Measurements from ENCODE around the gene BTBD6. TPM values are rescaled to one million over a fixed set of nuclear protein-coding genes. Genes with fewer than 3 reads are reported as not detected.

Gene BTBD6
- 24.6 to 44.9 TPM (median 43.5 TPM) in 5 replicates for total RNA-seq (2022; extraction: Qiagen RNA extraction; ENCODE audit: low read depth)

DNA sequence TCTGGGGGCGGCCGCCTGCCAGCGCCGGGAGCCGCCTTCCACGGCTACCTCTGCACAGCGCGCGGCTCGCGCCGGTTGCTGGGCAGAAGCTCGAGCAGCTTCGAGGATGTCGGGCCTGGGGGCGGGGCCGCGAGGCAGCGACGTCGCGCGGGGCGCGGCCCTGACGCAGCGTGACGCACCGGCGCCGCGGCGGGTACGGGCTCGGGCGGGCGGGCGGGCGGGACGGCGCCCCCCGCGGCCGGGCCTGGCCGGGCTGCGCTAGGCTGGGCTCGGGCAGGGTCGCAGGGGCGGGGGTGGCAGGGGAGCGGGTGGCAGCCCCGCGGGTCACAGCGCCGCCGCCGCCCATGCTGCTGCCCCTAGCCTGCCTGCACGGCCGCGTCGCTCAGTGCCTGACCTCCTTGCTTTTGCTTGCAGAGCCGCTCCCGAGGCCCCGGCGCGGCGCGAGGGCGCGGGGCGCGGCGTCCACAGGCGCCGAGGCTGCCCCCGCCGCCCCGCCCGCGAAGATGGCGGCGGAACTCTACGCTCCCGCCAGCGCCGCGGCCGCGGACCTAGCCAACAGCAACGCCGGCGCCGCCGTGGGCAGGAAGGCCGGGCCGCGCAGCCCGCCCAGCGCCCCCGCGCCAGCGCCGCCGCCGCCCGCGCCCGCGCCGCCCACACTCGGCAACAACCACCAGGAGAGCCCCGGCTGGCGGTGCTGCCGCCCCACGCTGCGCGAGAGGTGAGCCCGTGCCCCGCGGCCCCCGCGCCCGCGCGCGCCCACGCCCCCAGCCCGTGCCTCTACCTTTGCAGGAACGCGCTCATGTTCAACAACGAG is at the start of gene BTBD6:
Gene BTBD6, plus strand, starts transcription at position 166 of the 814 bp plus-strand sequence. Its CDS starts 179 bp downstream, at position 345.

Other genes with a start within 250 kb of the BTBD6 start
- 40.5 to 51.9 TPM (median 49.7 TPM) in 5 replicates for gene CDCA4, start 227.4 kb upstream of the BTBD6 start, total RNA-seq (2022; extraction: Qiagen RNA extraction; ENCODE audit: low read depth)
- gene GPR132, start 183.1 kb upstream of the BTBD6 start, total RNA-seq (2022; extraction: Qiagen RNA extraction; ENCODE audit: low read depth) = 0.45 to 1.3 TPM (median 0.53 TPM) in 5 replicates
- 12.6 to 30.0 TPM (median 29.1 TPM) in 5 replicates for gene JAG2, start 79.8 kb upstream of the BTBD6 start, total RNA-seq (2022; extraction: Qiagen RNA extraction; ENCODE audit: low read depth)
- 17.7 to 45.0 TPM (median 39.9 TPM) in 5 replicates for gene NUDT14, start 67.2 kb upstream of the BTBD6 start, total RNA-seq (2022; extraction: Qiagen RNA extraction; ENCODE audit: low read depth)
- gene BRF1, start 52.5 kb downstream of the BTBD6 start, total RNA-seq (2022; extraction: Qiagen RNA extraction; ENCODE audit: low read depth) = 25.4 to 31.1 TPM (median 30.3 TPM) in 5 replicates
- 13.2 to 32.2 TPM (median 27.2 TPM) in 5 replicates for gene PACS2, start 66.2 kb downstream of the BTBD6 start, total RNA-seq (2022; extraction: Qiagen RNA extraction; ENCODE audit: low read depth)
- 0.09 to 0.41 TPM (median 0.28 TPM) in 4 of 5 replicates, not detected in the other for gene TEX22, start 150.0 kb downstream of the BTBD6 start, total RNA-seq (2022; extraction: Qiagen RNA extraction; ENCODE audit: low read depth)
- gene MTA1, start 171.3 kb downstream of the BTBD6 start, total RNA-seq (2022; extraction: Qiagen RNA extraction; ENCODE audit: low read depth) = 46.8 to 93.0 TPM (median 83.4 TPM) in 5 replicates
- gene CRIP2, start 226.3 kb downstream of the BTBD6 start, total RNA-seq (2022; extraction: Qiagen RNA extraction; ENCODE audit: low read depth) = 88.9 to 214 TPM (median 186 TPM) in 5 replicates
- gene CRIP1, start 238.4 kb downstream of the BTBD6 start, total RNA-seq (2022; extraction: Qiagen RNA extraction; ENCODE audit: low read depth) = 1,412 to 1,892 TPM (median 1,789 TPM) in 5 replicates
- 16.9 to 52.9 TPM (median 47.2 TPM) in 5 replicates for gene TEDC1, start 242.7 kb downstream of the BTBD6 start, total RNA-seq (2022; extraction: Qiagen RNA extraction; ENCODE audit: low read depth)

Measured in A549 treated with ZK216348 at 1 μM for 4 hours (cell line).